ENCODE results near the gene RPAP3. TPM values are rescaled to one million over a fixed set of nuclear protein-coding genes. Genes with fewer than 3 reads are reported as not detected.

Gene RPAP3
- total RNA-seq, 3 donors from 2014 or later = 60.0 to 73.9 (median 61.2) TPM

DNA sequence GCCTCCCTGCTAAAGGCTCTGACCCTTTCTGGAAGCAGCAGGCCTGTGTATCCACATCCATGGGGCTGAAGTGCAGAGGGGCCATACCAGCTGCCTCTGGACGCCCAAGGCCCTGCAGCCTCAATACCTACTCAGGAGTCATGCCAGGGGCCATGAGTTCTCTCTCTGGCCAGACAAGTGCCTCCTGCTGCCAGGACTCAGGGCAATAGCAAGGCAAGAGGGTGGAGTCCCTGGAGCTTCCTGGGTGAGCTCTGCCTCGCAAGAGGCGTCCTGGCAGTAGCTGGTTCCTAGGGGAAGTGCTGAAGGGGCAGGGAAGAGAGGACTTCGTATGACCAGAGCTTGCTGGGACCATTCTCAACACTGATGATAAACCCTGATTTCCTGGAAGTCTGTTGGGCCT, 30.4 kb upstream of the RPAP3 start:
- Mint-ChIP-seq H3K4me3 (no peak overlapping the region), H3K9me3 (no peaks in the 10 kb centered on the region), H3K4me1 (ENCODE audit: low read depth) (peaks cover 17% of the 10 kb centered on the region), H3K27me3 (ENCODE audit: low read depth) (no peaks in the 10 kb centered on the region), H3K36me3 (ENCODE audit: insufficient read depth) (no peaks in the 10 kb centered on the region)
- ATAC-seq (no peak), DNase-seq (no peak)

DNA sequence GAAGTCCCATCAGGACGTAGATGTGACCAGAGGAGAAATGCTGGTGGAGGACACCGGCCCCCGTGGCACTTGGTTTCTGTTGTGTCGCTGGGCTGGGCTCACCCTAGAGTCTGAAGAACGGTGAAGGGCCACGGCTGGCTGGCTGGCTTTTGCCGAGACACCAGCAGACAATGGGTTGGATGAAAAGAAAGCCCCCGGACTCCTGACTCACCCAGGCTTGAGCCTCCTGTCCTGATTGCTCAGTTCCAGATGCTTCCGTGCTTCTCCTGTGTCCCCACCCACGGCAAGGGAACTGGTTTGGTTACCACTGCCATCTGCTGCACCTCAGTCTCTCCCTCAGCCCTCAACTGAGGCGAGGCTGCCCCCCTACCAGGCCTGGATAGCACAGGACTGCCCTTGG, 29.8 kb upstream of the RPAP3 start:
- Mint-ChIP-seq H3K4me1 (ENCODE audit: low read depth) (peaks cover 12% of the 10 kb centered on the region), H3K4me3 (no peak overlapping the region)

DNA sequence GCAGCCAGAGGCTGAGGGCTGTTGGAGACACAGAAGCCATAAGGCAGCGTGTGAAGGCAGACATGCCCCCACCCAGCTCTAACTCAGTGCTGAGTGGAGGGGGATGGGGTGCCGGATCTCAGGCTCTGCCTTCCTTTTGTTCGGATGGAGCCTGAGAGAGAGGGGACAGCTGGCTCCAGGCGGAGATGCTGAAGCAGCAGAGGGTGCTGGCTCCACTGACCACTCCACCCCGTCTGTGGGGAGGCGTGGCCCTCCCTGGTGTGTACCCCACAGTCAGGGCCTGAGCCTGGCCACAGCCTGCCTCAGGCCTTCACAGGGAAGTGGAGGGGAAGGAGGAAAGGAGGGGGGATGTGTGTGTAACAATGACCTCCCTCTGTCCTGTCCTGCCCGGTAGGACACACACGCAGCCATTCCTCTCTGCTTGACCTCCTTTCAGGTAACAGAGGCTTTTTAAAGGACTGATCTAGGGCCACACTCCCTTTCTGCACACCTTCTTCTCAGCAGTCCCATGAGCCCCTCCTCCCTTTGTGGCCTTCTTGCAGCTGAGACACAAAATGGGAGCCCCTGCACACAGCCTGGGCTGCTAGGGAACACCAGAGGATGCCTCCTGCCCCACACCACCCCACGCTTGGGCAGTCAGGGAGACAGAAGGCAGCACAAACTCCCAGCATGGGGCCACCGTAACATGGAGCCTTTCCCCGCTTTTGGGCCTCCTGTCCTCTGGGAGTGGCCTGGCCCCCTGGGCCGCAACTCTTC, 29.1 kb upstream of the RPAP3 start:
- no peak for ATAC-seq
- no peak overlapping the region for H3K4me3 Mint-ChIP-seq
- H3K4me1 Mint-ChIP-seq (ENCODE audit: low read depth) = peaks cover 7% of the 10 kb centered on the region
- H3K9me3 Mint-ChIP-seq = no peaks in the 10 kb centered on the region
- no peak for DNase-seq
- H3K36me3 Mint-ChIP-seq (ENCODE audit: insufficient read depth) = no peaks in the 10 kb centered on the region
- H3K27me3 Mint-ChIP-seq (ENCODE audit: low read depth) = no peaks in the 10 kb centered on the region

More for the DNA sequence above, 29.8 kb upstream of the RPAP3 start:
- DNase-seq (no peak), ATAC-seq (no peak)
- Mint-ChIP-seq H3K36me3 (ENCODE audit: insufficient read depth) (no peaks in the 10 kb centered on the region), H3K27me3 (ENCODE audit: low read depth) (no peaks in the 10 kb centered on the region), H3K9me3 (no peaks in the 10 kb centered on the region)

DNA sequence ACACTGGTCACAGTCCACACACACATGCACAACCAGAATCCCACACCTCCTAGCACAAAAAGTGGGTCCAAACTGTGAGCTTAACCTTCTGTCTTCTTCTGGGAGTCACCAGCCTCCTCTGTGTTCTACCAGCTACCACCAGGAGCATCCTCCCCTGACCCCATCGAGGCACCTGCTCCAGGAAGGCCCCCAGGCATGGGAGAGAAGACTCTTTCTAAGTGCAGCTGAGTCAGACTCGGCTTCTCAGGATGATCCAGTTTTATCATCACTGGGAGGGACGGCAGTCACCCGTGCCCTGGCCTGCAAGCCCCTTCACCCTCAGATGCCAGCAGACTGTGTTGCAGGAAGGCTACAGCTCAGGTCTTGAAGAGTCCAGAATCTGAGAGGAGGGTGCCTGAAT, 27.3 kb upstream of the RPAP3 start:
- H3K9me3 Mint-ChIP-seq = no peaks in the 10 kb centered on the region
- ATAC-seq (no peak), DNase-seq (no peak)
- no peak overlapping the region for H3K4me3 Mint-ChIP-seq
- H3K27me3 Mint-ChIP-seq (ENCODE audit: low read depth) = no peaks in the 10 kb centered on the region
- peaks cover 2% of the 10 kb centered on the region for H3K4me1 Mint-ChIP-seq (ENCODE audit: low read depth)
- H3K36me3 Mint-ChIP-seq (ENCODE audit: insufficient read depth) = no peaks in the 10 kb centered on the region

DNA sequence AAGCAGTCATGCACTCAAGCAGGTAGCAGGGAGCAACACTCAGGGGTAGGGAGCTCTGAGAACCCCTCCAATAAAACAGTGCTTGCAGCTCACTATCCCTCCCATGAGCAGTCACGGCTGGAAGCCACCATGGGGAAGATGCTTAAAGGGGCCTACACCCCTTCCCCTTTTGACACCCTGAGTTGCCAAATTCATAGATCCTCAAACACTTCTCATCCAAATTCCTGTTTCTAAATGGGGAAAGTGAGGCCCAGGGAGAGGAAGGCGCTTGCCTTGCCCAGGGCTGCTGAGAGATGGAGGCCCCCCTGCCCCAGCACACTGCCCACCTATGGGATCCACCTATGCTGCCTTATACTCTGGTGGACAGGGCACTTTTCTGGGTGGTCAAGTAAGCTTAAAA, 26.7 kb upstream of the RPAP3 start:
- no peak overlapping the region for H3K4me3 Mint-ChIP-seq
- H3K27me3 Mint-ChIP-seq (ENCODE audit: low read depth) = no peaks in the 10 kb centered on the region
- no peaks in the 10 kb centered on the region for H3K36me3 Mint-ChIP-seq (ENCODE audit: insufficient read depth)
- ATAC-seq (no peak), DNase-seq (no peak)
- H3K4me1 Mint-ChIP-seq (ENCODE audit: low read depth) = peaks cover 2% of the 10 kb centered on the region
- no peaks in the 10 kb centered on the region for H3K9me3 Mint-ChIP-seq

DNA sequence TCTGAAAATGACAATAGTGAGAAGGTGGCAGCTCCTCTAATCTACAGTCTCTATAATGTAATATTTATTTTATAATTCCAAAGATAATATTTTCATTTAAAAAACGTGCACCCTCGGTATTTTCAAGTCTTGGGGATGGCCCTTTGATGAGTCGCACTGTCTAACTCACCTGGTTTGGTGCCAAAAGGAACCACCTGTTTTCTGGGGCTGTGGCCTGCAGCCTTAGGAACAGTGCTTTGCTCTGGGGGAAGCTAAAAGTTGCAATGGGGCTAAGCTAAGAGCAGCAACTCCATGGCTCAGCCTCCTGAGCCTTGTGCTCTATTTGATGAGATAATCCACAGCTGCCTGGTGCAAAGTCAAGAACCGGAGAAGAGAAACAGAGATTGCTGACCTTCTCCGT, 25.9 kb upstream of the RPAP3 start:
- Mint-ChIP-seq H3K27me3 (ENCODE audit: low read depth) (no peaks in the 10 kb centered on the region), H3K9me3 (no peaks in the 10 kb centered on the region), H3K4me1 (ENCODE audit: low read depth) (no peaks in the 10 kb centered on the region), H3K4me3 (no peak overlapping the region), H3K36me3 (ENCODE audit: insufficient read depth) (no peaks in the 10 kb centered on the region)
- DNase-seq (no peak), ATAC-seq (no peak)

DNA sequence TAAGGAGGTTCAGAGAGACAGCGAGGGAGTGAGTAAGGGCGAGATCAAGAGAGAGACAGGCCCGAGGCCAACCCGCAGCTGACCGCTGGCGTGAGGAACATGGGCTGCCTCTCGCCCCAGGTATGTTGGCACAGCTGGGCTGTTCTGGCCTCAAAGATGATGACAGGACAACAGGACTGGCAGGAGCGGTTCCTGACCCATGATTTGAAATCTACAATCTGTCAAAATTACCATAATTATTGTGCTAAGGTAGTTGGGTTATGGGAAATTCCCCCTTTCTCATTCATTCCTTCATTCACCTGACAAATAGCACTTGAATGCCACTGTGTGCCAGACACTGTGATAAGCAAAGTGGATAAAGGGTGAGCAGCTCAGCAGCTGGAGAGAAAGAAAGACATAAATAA, 24.5 kb upstream of the RPAP3 start:
- H3K36me3 Mint-ChIP-seq (ENCODE audit: insufficient read depth) = no peaks in the 10 kb centered on the region
- H3K9me3 Mint-ChIP-seq = no peaks in the 10 kb centered on the region
- no peak overlapping the region for H3K4me3 Mint-ChIP-seq
- ATAC-seq (no peak), DNase-seq (no peak)
- no peaks in the 10 kb centered on the region for H3K4me1 Mint-ChIP-seq (ENCODE audit: low read depth)
- no peaks in the 10 kb centered on the region for H3K27me3 Mint-ChIP-seq (ENCODE audit: low read depth)

DNA sequence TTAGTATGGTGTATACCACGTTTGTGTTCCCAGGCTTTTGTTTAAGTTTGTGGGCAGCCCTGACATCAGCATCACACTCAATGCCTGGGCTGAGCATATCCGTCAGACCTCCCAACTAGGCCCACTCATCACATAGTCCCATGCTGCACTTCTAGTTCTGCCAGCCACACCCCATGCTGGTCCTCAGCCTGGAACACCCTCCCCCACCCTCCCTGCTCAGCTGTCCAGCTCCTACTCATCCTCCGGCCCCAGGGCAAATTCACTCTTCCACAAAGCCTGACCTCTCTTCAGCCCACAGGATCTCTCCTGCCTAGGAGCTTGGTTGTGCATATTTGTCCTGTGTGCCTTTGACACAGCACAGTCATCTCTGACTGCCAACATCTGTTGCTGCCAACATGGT, 23.4 kb upstream of the RPAP3 start:
- no peaks in the 10 kb centered on the region for H3K36me3 Mint-ChIP-seq (ENCODE audit: insufficient read depth)
- no peaks in the 10 kb centered on the region for H3K4me1 Mint-ChIP-seq (ENCODE audit: low read depth)
- H3K27me3 Mint-ChIP-seq (ENCODE audit: low read depth) = no peaks in the 10 kb centered on the region
- H3K9me3 Mint-ChIP-seq = no peaks in the 10 kb centered on the region
- no peak overlapping the region for H3K4me3 Mint-ChIP-seq
- ATAC-seq (no peak), DNase-seq (no peak)

DNA sequence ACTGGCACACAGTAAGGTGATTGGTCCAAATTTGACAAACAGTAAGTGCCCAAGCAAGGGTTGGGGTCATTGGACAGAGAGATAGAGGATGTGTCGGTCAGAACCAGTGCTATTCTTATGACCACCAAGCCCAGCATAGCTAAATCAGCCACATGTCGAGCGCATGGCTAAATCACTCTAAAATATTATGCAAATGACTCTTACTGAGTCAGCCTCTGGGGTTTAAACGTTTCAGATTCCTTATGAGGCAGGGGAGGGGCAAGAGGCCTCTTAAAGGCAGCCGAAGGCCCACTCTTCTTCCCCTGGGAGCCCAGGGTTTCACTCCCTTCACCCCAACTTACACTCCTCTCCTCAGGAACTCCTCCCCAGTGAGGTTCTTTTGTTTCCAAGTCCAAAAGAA, 20.1 kb upstream of the RPAP3 start:
- H3K4me3 Mint-ChIP-seq = no peak overlapping the region
- H3K27me3 Mint-ChIP-seq (ENCODE audit: low read depth) = no peaks in the 10 kb centered on the region
- ATAC-seq (peak; percentile 65 to 66), DNase-seq (no peak)
- H3K4me1 Mint-ChIP-seq (ENCODE audit: low read depth) = peaks cover 18% of the 10 kb centered on the region
- no peaks in the 10 kb centered on the region for H3K9me3 Mint-ChIP-seq
- H3K36me3 Mint-ChIP-seq (ENCODE audit: insufficient read depth) = peaks cover 3% of the 10 kb centered on the region

DNA sequence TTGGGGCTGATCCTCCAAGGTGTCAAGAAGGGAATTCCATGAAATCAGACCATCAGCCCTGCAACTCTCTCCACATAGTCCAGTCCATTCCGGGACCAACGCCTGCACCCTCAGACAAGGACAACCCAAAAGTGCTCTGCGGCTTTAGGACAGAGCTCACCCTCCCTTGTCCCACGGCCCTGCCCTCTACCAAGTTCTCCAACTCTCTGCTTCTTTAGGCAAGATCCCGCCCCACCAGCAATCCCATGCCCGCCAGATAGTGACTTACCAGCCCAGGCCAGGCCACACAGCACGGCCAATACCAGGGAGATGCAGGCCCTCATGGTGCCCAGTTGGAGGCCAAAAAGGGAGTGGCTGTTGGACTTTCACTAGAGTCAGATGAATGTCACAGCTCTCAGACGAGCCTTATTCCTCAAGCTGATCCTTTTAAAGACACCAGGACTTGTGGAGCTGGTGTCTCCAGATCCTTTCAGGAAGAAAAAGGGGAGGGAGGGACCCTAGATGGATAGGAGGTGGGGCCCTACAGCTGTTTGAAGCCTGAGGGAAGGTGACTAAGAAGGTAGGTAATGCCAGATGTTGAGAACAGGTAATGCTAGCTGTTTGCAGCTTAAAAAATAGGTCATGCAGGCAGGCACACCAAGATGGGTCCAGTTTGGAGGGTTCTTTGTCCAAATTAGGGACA, 19.4 kb upstream of the RPAP3 start, which contains the start of gene ENDOU:
Gene ENDOU, minus strand, starts transcription at position 400 of the 682 bp plus-strand sequence. Its CDS starts 77 bp downstream, at position 323.
- no peaks in the 10 kb centered on the region for H3K27me3 Mint-ChIP-seq (ENCODE audit: low read depth)
- no peak within 1 kb of the TSS for H3K4me3 Mint-ChIP-seq
- H3K9me3 Mint-ChIP-seq = no peaks in the 10 kb centered on the region
- peaks cover 3% of the 10 kb centered on the region for H3K36me3 Mint-ChIP-seq (ENCODE audit: insufficient read depth)
- ATAC-seq (no peak), DNase-seq (no peak)
- peaks cover 18% of the 10 kb centered on the region for H3K4me1 Mint-ChIP-seq (ENCODE audit: low read depth)

DNA sequence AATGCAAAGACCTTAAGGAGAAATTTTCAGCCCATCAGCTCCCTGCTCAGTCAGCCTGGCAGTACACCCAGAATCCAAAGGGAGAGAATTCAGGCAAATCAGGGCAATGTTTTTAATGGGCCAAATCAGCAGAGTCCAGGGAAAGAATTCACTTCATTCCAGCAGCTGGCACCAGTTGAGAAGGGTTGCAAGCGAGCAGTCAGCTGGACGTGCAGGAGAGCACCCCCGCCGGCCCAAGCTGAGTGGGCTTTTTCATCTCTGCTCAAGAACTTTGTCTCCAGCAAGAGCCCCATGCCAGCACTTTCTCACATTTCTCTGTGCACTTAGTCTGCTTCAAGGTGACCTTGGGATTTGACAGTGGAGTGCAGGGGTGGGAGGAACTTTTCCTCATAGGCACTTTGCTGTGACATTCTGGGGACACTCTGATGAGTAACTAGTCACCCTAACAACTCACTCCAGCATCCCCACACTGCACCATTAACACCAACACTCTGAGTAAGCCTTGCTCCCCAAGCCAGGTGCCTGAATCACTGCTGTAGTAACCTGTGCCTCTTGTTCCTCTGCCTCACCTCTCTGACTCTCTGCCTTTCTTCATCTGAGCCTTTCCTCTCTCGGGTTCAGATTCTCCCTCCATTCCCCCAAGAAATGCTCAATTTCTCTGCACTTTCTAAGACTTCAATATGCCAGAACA, 17.3 kb upstream of the RPAP3 start:
- H3K36me3 Mint-ChIP-seq (ENCODE audit: insufficient read depth) = peaks cover 6% of the 10 kb centered on the region
- DNase-seq = no peak
- no peak overlapping the region for H3K4me3 Mint-ChIP-seq
- peaks cover 19% of the 10 kb centered on the region for H3K4me1 Mint-ChIP-seq (ENCODE audit: low read depth)
- no peak for ATAC-seq
- no peaks in the 10 kb centered on the region for H3K27me3 Mint-ChIP-seq (ENCODE audit: low read depth)
- H3K9me3 Mint-ChIP-seq = no peaks in the 10 kb centered on the region

DNA sequence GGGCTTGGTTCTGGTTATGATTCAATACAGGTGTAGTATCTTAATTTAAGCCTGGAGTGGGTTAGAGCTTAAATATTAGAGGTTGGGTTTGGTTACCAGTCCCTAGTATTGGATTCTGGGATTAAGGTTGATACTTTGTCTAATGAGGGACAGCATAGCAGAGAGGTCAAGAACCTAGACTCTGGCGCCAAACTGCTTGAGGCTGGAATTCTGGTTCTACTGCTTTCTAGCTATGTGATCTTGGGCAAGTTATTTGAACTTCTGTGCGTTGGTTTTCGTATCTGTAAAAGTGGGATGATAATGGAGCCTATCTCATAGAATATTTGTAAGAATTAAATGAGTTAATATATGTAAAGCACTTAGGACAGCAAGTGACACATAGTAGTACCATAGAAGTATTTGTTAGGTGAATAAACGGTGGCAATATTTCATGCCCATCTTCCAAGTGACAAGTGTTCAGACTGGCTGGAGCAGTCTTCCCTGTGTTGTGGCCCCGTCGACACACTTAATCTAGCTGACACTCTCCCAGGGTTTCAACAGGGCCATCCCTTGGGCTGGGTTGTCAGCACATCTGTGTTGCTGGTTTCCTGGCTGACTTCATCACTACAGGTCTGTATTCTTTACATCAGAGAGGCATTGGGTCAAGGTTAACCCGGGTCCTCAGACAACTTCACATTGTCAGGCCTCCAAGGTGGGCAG, 16.5 kb upstream of the RPAP3 start:
- DNase-seq (no peak), ATAC-seq (no peak)
- Mint-ChIP-seq H3K4me1 (ENCODE audit: low read depth) (peaks cover 27% of the 10 kb centered on the region), H3K9me3 (no peaks in the 10 kb centered on the region), H3K4me3 (no peak overlapping the region), H3K27me3 (ENCODE audit: low read depth) (no peaks in the 10 kb centered on the region), H3K36me3 (ENCODE audit: insufficient read depth) (peaks cover 6% of the 10 kb centered on the region)

DNA sequence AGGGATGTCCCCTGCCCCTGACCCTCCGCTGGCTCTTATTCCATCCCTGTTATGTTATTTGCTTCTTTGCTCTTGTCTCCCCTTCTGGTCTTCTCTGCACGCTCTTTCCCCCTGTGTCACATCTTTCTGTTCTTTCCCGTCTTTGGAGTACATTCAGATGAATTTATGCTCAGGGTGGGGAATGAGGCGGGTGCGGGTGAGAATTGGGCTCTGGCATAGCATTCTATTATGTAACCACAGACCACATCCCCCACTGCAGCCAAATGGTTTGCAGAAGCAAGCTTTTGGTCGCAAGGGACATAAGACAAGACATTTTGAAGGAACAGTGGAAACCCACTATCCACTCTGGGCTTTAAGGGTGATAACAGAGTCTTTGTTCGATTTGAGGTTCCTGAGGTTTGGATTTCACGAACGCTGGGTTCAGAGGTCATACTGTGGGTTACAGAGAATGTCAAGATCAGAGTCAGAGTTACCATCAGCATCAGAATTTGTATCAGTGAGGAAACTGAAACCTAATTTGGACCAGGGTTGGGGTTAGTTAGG, 15.7 kb upstream of the RPAP3 start:
- DNase-seq (no peak), ATAC-seq (peak in 1 of 2 donors; percentile 28)
- H3K9me3 Mint-ChIP-seq = no peaks in the 10 kb centered on the region
- no peaks in the 10 kb centered on the region for H3K27me3 Mint-ChIP-seq (ENCODE audit: low read depth)
- H3K4me3 Mint-ChIP-seq = no peak overlapping the region
- peaks cover 27% of the 10 kb centered on the region for H3K4me1 Mint-ChIP-seq (ENCODE audit: low read depth)
- H3K36me3 Mint-ChIP-seq (ENCODE audit: insufficient read depth) = peaks cover 6% of the 10 kb centered on the region

DNA sequence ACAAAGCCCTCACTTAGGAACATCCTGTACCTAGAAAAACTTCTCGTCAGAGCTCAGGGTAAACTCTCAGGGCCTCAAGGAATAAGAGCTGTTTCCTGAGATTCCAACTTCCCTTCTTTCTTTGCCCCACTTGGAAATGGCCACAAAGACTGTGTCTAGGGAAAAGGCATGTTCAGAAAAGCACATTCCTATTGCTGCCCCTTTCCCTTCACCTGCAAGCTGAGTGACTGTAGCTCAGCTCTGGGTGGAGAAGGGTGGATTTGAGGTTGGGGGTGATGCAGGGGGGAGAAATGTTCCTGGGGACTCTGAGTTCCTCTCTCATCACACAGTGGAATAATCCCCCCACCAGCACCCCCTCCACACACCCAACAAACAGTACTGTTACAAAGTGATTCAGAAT, 12.7 kb upstream of the RPAP3 start:
- peaks cover 26% of the 10 kb centered on the region for H3K4me1 Mint-ChIP-seq (ENCODE audit: low read depth)
- H3K27me3 Mint-ChIP-seq (ENCODE audit: low read depth) = no peaks in the 10 kb centered on the region
- ATAC-seq (no peak), DNase-seq (no peak)
- no peak overlapping the region for H3K4me3 Mint-ChIP-seq
- peaks cover 6% of the 10 kb centered on the region for H3K36me3 Mint-ChIP-seq (ENCODE audit: insufficient read depth)
- no peaks in the 10 kb centered on the region for H3K9me3 Mint-ChIP-seq

All from activated T-cell treated with anti-CD3 and anti-CD28 coated beads, Interleukin-2, amount 50 U/mL, for 4 hours (primary cell).